Parathyroid adenoma (tissue), 2 donors: ENCODE results near the gene IFI27.

Experiments used
- H2AFZ ChIP-seq: fragments of 300-600 bp; sonication (generic); one replicate; pipeline ENCODE4 v1.7.0; 2017; ENCODE audit warnings: antibody characterized with exemption, mild to moderate bottlenecking
- H3K27ac ChIP-seq: fragments of 300-600 bp; sonication (generic); one replicate; pipeline ENCODE4 v1.7.0; 2017
- H3K27me3 ChIP-seq: fragments of 300-600 bp; sonication (generic); one replicate; pipeline ENCODE4 v1.7.0; 2017; ENCODE audit warnings: low read length; ENCODE audit not compliant: control insufficient read depth, insufficient read depth
- H3K36me3 ChIP-seq: fragments of 300-600 bp; sonication (generic); one replicate; pipeline ENCODE4 v1.7.0; 2017; ENCODE audit warnings: low read length; ENCODE audit not compliant: control insufficient read depth, insufficient read depth
- H3K4me1 ChIP-seq: fragments of 300-600 bp; sonication (generic); one replicate; pipeline ENCODE4 v1.7.0; 2017; ENCODE audit warnings: control low read depth
- H3K4me2 ChIP-seq: fragments of 300-600 bp; sonication (generic); one replicate; pipeline ENCODE4 v1.7.0; 2017; ENCODE audit warnings: low read length
- H3K4me3 ChIP-seq: fragments of 300-600 bp; sonication (generic); one replicate; pipeline ENCODE4 v1.7.0; 2017; ENCODE audit warnings: low read depth, low read length
- H3K79me2 ChIP-seq: fragments of 300-600 bp; sonication (generic); one replicate; pipeline ENCODE4 v1.7.0; 2017; ENCODE audit warnings: control low read depth
- H3K9ac ChIP-seq: fragments of 300-600 bp; sonication (generic); one replicate; pipeline ENCODE4 v1.7.0; 2017; ENCODE audit warnings: mild to moderate bottlenecking
- H3K9me3 ChIP-seq: fragments of 300-600 bp; sonication (generic); one replicate; pipeline ENCODE4 v1.7.0; 2017; ENCODE audit warnings: low read length; ENCODE audit not compliant: control insufficient read depth
- TF ChIP-seq, protein P1 (sequence below): fragments of 300-600 bp; sonication (generic); IDR thresholded peaks from one replicate; pipeline ENCODE4 v1.7.0; 2017; ENCODE audit warnings: antibody characterized with exemption, mild to moderate bottlenecking
- donor health status: primary hyperparathyroidism.

IFI27 gene

DNA sequence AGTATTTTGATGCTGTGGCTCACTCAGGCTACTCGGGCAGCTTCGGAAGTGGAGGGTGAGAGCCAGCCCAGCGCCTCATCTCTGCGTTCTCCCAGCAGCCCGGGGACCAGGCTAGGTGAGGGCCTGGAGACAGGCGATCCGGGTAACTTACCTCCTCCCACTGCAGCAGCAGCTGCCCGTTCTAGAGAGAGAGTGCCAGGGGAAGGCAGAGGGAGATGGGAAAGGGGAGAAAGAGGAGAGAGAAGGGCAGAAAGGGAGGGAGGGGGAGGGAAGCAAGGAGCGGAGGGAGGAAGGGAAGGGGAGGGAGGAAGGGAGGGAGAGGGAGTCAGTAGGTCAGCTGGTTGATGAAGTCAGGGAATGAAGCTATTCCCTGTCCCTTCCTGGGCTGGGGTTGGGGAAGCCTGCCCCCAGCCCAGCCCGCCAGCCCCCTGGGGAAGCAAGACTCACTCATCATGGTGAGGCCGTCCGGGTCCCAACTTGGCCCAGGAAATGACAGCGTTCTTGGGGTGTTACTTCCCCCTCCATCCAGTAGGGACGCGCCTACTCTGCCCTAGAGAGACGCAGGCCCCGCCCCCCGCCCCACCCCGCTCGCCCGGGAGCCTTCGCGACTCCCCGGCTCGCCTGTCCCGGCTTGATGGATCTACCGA is 18.7 kb downstream of the IFI27 start, which contains the start of gene IFI27L2:
IFI27L2 (minus strand) TSS at position 494 of the 647 bp plus-strand sequence; CDS start at position 454, 40 bp downstream.
- TF ChIP-seq, protein P1, sequence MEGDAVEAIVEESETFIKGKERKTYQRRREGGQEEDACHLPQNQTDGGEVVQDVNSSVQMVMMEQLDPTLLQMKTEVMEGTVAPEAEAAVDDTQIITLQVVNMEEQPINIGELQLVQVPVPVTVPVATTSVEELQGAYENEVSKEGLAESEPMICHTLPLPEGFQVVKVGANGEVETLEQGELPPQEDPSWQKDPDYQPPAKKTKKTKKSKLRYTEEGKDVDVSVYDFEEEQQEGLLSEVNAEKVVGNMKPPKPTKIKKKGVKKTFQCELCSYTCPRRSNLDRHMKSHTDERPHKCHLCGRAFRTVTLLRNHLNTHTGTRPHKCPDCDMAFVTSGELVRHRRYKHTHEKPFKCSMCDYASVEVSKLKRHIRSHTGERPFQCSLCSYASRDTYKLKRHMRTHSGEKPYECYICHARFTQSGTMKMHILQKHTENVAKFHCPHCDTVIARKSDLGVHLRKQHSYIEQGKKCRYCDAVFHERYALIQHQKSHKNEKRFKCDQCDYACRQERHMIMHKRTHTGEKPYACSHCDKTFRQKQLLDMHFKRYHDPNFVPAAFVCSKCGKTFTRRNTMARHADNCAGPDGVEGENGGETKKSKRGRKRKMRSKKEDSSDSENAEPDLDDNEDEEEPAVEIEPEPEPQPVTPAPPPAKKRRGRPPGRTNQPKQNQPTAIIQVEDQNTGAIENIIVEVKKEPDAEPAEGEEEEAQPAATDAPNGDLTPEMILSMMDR: peak; percentile 24
- no peaks in the 10 kb centered on the region for H3K36me3 ChIP-seq
- peak within 1 kb of the TSS; percentile 11 for H3K9ac ChIP-seq
- H3K4me2 ChIP-seq: peak within 1 kb of the TSS; percentile 78
- peak within 1 kb of the TSS; percentile 93 for H2AFZ ChIP-seq
- H3K79me2 ChIP-seq: no peaks in the 10 kb centered on the region
- no peaks in the 10 kb centered on the region for H3K4me1 ChIP-seq
- H3K27me3 ChIP-seq: no peaks in the 10 kb centered on the region
- peak within 1 kb of the TSS; percentile 84 for H3K27ac ChIP-seq
- H3K9me3 ChIP-seq: no peaks in the 10 kb centered on the region
- peak within 1 kb of the TSS; percentile 63 for H3K4me3 ChIP-seq

DNA sequence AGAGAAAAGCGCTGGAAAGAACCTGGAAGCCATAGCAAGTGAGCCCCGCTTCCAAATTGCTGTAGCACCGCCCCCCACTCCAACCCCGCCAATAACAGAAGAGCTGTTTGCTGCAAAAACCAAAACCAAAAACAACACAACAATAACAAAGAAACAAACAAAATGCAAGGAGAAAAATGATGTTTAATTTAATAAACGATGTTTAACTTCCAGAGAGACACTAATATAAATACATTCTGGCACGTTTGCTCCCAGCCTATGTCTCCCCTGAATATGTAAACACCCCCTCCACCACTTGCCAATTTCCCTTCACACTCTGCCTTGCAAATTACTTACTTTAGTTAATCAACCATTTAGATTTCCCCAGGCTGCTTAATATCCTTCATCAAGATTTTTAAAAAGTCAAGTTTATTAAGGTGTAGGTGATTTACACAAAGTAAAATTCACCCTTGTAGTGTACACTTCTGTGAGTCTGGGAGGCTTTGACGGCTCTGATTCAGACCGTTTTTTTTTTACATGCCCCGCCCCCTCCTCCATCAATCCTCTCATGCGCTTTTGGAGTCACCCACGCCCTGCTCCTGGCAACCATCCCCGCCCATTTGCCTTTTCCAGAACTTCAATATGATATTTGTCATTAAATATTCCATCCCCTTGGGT is 19.4 kb downstream of the IFI27 start:
- H3K79me2 ChIP-seq: no peaks in the 10 kb centered on the region
- H3K27me3 ChIP-seq: no peaks in the 10 kb centered on the region
- no peaks in the 10 kb centered on the region for H3K4me1 ChIP-seq
- peak overlapping the region; percentile 63 for H3K4me3 ChIP-seq
- H3K4me2 ChIP-seq: peak overlapping the region; percentile 78
- no peaks in the 10 kb centered on the region for H3K36me3 ChIP-seq
- TF ChIP-seq, protein P1: no peak
- peak overlapping the region; percentile 84 for H3K27ac ChIP-seq
- no peak overlapping the region for H3K9ac ChIP-seq
- H2AFZ ChIP-seq: peak overlapping the region; percentile 93
- no peaks in the 10 kb centered on the region for H3K9me3 ChIP-seq

DNA sequence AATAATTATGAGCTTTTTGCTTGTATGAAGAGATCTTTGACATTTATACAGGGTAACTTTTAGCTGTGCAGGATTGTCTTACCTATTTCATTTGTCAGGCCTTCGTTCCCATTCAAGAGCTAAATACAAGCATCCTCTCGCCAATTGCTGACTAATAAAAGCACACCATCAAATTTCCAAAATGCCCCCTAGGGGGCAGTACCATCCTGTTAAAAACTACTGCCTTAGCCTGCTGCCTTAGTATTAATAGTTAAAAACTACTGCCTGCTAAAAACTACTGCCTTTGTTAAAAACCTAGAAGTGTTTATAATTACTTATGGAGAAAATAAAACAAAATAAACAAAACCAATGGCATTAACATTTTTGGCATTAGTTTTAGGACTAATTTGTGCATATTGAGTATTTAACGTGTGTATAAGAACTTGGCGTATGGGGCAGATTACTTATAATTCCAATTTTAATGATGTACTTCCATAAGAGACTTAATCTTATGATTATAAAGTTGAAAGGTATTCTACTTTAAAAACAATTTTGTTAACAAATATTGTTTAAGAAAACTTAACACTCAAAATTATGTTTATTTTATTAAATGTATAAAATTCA is 21.9 kb downstream of the IFI27 start:
- Histone ChIP-seq H3K9ac (no peak overlapping the region), H3K9me3 (no peaks in the 10 kb centered on the region), H3K4me1 (no peaks in the 10 kb centered on the region), H3K36me3 (no peaks in the 10 kb centered on the region), H3K4me3 (no peak overlapping the region), H3K79me2 (no peaks in the 10 kb centered on the region), H3K4me2 (no peak overlapping the region), H3K27me3 (no peaks in the 10 kb centered on the region), H3K27ac (no peak overlapping the region), H2AFZ (no peak overlapping the region)
- TF ChIP-seq, protein P1: peak; percentile 83

DNA sequence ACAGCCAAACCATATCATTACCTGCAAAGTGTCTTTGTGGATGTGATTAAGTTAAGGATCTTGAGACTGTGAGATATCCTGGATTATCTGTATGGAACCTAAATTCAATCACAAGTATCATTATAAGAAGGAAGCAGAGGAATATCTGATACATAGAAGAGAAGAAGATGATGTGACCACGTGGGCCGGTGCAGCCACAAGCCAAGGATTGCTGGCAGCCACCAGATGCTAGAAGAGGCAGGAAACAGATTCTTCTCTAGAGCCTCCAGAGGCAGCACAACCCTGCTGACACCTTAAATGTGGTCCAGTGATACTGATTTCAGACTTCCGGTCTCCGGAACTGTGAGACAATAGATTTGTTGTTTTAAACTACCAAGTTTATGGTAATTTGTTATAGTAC is 24.9 kb downstream of the IFI27 start:
- Histone ChIP-seq H3K9ac (no peak overlapping the region), H3K79me2 (no peaks in the 10 kb centered on the region), H2AFZ (no peak overlapping the region), H3K4me2 (no peak overlapping the region), H3K27ac (no peak overlapping the region), H3K4me3 (no peak overlapping the region), H3K27me3 (no peaks in the 10 kb centered on the region), H3K36me3 (no peaks in the 10 kb centered on the region), H3K9me3 (no peaks in the 10 kb centered on the region), H3K4me1 (no peaks in the 10 kb centered on the region)
- TF ChIP-seq, protein P1: no peak
